SJCRH30 (cell line): ENCODE data around the gene CNNM3. TPM values are rescaled to one million over a fixed set of nuclear protein-coding genes. Genes with fewer than 3 reads are reported as not detected.
A peak's percentile ranks its signal among the peaks of the same experiment; 100 is the strongest.

Source experiments
- DNase-seq, 2 experiments: peaks; one replicate each; pipeline ENCODE4 v3.0.0-alpha.2; 2015 to 2020
- H3K27ac ChIP-seq: fragments of 250-450 bp; sonication (Bioruptor Pico); 2 replicates; pipeline ENCODE4 v1.5.1; 2020; ENCODE audit warnings: mild to moderate bottlenecking, moderate library complexity
- H3K27me3 ChIP-seq: fragments of 250-450 bp; sonication (Bioruptor Pico); 2 replicates; pipeline ENCODE4 v1.5.1; 2020; ENCODE audit warnings: mild to moderate bottlenecking, moderate library complexity
- H3K36me3 ChIP-seq: fragments of 250-450 bp; sonication (Bioruptor Pico); 2 replicates; pipeline ENCODE4 v1.5.1; 2020; ENCODE audit warnings: mild to moderate bottlenecking, moderate library complexity
- H3K4me1 ChIP-seq: fragments of 250-450 bp; sonication (Bioruptor Pico); 2 replicates; pipeline ENCODE4 v1.5.1; 2020; ENCODE audit warnings: mild to moderate bottlenecking, moderate library complexity
- H3K4me3 ChIP-seq: fragments of 250-450 bp; sonication (Bioruptor Pico); 2 replicates; pipeline ENCODE4 v1.5.1; 2020; ENCODE audit warnings: mild to moderate bottlenecking, moderate library complexity
- H3K9me3 ChIP-seq: fragments of 250-450 bp; sonication (Bioruptor Pico); replicated peaks from 2 replicates; pipeline ENCODE4 v1.5.1; 2020; ENCODE audit warnings: mild to moderate bottlenecking, moderate library complexity
- total RNA-seq: library from RNA; depleted of rRNA; stranded (reverse); fragments of >200 nt; shearing (Covaris generic); gene quantifications from 2 replicates; pipeline ENCODE4 v1.2.3, GENCODE V29; 2014

CNNM3 gene
- total RNA-seq, 1 experiment from 2014 or later = 9.3 TPM

GRCh38 chr2:96806468-96807126, 9.5 kb upstream of the CNNM3 start:
- no peak overlapping the region for H3K27ac ChIP-seq
- H3K27me3 ChIP-seq = no peaks in the 10 kb centered on the region
- no peaks in the 10 kb centered on the region; the same call in 1 of the 2 replicates for H3K36me3 ChIP-seq
- H3K4me1 ChIP-seq = no peaks in the 10 kb centered on the region; the same call in 1 of the 2 replicates
- no peaks in the 10 kb centered on the region for H3K9me3 ChIP-seq
- no peak for DNase-seq
- no peak overlapping the region for H3K4me3 ChIP-seq

DNA sequence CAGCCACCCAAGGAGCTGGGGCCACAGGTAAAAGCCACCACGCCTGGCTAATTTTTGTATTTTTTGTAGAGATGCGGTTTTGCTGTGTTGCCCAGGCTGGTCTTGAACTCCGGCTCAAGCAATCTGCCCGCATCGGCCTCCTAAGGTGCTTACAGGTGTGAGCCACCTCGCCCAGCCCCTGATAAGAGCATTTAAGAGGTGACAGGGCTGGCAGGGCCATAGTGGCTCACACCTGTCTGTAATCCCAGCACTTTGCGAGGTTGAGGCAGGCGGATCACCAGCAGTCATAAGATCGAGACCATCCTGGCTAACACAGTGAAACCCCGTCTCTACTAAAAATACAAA, 9.0 kb upstream of the CNNM3 start:
- Histone ChIP-seq H3K36me3 (no peaks in the 10 kb centered on the region; the same call in 1 of the 2 replicates), H3K27me3 (no peaks in the 10 kb centered on the region), H3K9me3 (no peaks in the 10 kb centered on the region), H3K27ac (no peak overlapping the region), H3K4me1 (peaks cover 5% of the 10 kb centered on the region), H3K4me3 (no peak overlapping the region)
- no peak for DNase-seq

- Histone ChIP-seq H3K27ac (no peak overlapping the region), H3K36me3 (no peaks in the 10 kb centered on the region; the same call in 1 of the 2 replicates), H3K27me3 (no peaks in the 10 kb centered on the region), H3K9me3 (no peaks in the 10 kb centered on the region), H3K4me1 (peaks cover 5% of the 10 kb centered on the region), H3K4me3 (no peak overlapping the region)
- DNase-seq = no peak
Measured at GRCh38 chr2:96808176-96808837, 7.8 kb upstream of the CNNM3 start.

- no peak for DNase-seq
- Histone ChIP-seq H3K4me3 (no peak overlapping the region), H3K4me1 (peaks cover 5% of the 10 kb centered on the region), H3K27me3 (no peaks in the 10 kb centered on the region), H3K27ac (no peak overlapping the region), H3K36me3 (no peaks in the 10 kb centered on the region; the same call in 1 of the 2 replicates), H3K9me3 (no peaks in the 10 kb centered on the region)
Measured at GRCh38 chr2:96809216-96809882, 6.7 kb upstream of the CNNM3 start.

GRCh38 chr2:96809951-96810782, 5.9 kb upstream of the CNNM3 start:
- H3K4me3 ChIP-seq = no peak overlapping the region
- peaks cover 7% of the 10 kb centered on the region for H3K4me1 ChIP-seq
- no peaks in the 10 kb centered on the region for H3K27me3 ChIP-seq
- no peaks in the 10 kb centered on the region for H3K9me3 ChIP-seq
- DNase-seq = no peak
- no peaks in the 10 kb centered on the region for H3K36me3 ChIP-seq
- H3K27ac ChIP-seq = no peak overlapping the region

- Histone ChIP-seq H3K36me3 (no peaks in the 10 kb centered on the region), H3K27ac (no peak overlapping the region), H3K4me3 (no peak overlapping the region), H3K4me1 (peaks cover 7% of the 10 kb centered on the region), H3K9me3 (no peaks in the 10 kb centered on the region), H3K27me3 (no peaks in the 10 kb centered on the region)
- no peak for DNase-seq
Measured at GRCh38 chr2:96810783-96811192, 5.3 kb upstream of the CNNM3 start.

DNA sequence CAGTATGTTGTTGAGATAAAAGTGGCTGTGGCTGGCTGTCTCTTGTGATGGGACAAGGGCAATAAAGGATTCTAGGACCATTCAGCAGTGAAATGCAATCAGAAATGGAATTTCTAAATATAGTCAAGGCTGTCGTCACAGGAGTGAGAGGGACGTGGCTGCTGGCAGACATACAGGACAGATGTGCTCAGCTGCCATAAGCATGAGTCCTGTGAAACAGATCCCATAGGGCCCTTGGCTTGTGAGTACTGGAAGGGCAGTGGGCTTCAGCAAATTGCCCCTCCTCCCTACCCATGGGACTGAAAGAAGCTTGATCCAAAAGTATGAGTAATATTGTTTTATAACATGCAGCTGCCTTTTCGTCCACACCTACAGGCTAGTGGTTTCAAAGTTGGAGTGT, 4.2 kb upstream of the CNNM3 start:
- Histone ChIP-seq H3K4me3 (no peak overlapping the region), H3K4me1 (peaks cover 7% of the 10 kb centered on the region), H3K9me3 (no peaks in the 10 kb centered on the region), H3K27me3 (no peaks in the 10 kb centered on the region), H3K27ac (no peak overlapping the region), H3K36me3 (no peaks in the 10 kb centered on the region)
- peak in 1 of 2 experiments; percentile 28 for DNase-seq

- H3K4me1 ChIP-seq = peaks cover 12% of the 10 kb centered on the region
- no peaks in the 10 kb centered on the region for H3K27me3 ChIP-seq
- no peak for DNase-seq
- H3K9me3 ChIP-seq = no peaks in the 10 kb centered on the region
- H3K4me3 ChIP-seq = no peak overlapping the region
- H3K36me3 ChIP-seq = no peaks in the 10 kb centered on the region
- no peak overlapping the region for H3K27ac ChIP-seq
Measured at GRCh38 chr2:96813656-96814055, 2.4 kb upstream of the CNNM3 start.

DNA sequence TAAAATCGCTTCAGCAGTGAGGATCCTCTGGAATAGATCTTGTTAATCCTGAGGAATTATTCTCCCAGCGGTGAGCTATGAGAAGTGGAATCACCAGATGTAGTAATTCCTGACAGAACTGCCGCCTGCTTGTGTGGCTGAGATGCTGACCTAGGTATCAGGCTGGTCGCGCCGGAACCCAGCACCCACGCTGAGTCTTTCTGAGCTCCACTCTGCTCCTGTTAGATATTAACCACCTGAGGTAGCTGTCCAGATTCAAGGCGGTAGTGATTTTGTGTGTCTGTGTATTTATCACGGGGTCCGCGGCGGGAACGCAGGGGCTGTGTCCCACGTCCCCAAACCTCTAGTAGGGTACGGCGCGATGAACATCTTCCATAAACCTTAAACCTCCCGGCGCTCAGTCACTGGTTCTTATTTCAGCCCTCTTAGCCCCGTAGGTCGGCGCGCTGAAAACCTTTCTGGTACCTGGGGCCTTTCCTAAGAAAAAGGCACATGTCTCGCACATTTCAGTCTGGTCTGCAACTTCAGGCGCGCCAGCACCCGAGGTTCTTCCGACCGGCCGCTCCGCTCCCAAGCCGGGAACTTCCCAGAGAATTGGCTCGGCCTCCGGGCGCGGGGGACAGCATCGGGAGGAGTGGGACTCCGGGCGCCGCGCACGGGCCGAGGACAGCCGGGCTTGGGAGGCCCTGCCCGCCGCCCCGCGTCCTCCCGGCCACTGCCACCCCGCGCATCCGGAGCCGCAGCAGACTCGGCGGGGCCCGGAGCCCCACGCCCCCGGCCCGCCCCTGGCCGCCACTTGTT, 542 bp upstream of the CNNM3 start:
- peaks cover 12% of the 10 kb centered on the region for H3K4me1 ChIP-seq
- DNase-seq = peak in 1 of 2 experiments; percentile 37
- H3K27ac ChIP-seq = no peak overlapping the region
- H3K27me3 ChIP-seq = no peaks in the 10 kb centered on the region
- H3K9me3 ChIP-seq = no peaks in the 10 kb centered on the region
- no peaks in the 10 kb centered on the region for H3K36me3 ChIP-seq
- peak overlapping the region; percentile 89 for H3K4me3 ChIP-seq

DNA sequence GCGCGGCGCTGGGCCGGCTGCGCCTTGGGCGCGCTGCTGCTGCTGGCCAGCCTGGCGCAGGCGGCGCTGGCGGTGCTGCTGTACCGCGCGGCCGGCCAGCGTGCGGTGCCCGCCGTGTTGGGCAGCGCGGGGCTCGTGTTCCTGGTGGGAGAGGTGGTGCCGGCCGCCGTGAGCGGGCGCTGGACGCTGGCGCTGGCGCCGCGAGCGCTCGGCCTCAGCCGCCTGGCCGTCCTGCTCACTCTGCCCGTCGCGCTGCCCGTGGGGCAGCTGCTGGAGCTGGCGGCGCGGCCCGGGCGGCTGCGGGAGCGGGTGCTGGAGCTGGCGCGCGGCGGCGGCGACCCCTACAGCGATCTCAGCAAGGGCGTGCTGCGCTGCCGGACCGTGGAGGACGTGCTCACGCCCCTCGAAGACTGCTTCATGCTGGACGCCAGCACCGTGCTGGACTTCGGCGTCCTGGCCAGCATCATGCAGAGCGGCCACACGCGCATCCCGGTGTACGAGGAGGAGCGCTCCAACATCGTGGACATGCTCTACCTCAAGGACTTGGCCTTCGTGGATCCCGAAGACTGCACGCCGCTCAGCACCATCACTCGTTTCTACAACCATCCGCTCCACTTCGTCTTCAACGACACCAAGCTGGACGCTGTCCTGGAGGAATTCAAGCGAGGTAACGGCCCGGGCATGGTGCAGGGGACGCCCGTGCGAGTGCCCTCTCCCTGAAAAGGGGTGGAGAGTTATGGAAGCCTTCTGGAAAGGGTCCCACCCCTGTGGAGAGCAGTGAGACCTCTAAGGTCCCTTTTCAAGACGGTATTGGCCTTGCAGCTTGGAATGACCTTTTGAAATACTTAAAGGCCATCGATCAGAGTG, 1.0 kb downstream of the CNNM3 start:
- peak overlapping the region; percentile 89 for H3K4me3 ChIP-seq
- peak; percentile 43 to 44 for DNase-seq
- H3K27ac ChIP-seq = no peak overlapping the region
- H3K27me3 ChIP-seq = no peaks in the 10 kb centered on the region
- peaks cover 7% of the 10 kb centered on the region; the same call in 1 of the 2 replicates for H3K4me1 ChIP-seq
- H3K36me3 ChIP-seq = no peaks in the 10 kb centered on the region
- H3K9me3 ChIP-seq = no peaks in the 10 kb centered on the region

DNA sequence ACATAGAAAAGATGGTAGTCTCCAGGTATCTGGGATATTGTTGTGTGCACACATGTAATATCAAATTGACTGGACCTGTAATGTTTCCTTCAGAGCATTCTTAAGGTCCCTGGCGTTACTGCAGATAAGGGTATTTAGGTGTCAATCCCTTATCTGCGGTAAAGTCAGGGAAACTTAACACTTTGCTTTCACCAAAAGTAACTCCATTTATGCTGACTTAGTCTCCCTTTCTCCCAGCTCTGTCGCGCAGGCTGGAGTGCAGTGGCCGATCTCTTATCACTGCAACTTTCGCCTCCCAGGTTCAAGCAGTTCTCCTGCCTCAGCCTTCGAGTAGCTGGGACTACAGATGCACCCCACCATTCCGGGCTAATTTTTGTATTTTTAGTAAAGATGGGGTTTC, 1.8 kb downstream of the CNNM3 start:
- peaks cover 7% of the 10 kb centered on the region; the same call in 1 of the 2 replicates for H3K4me1 ChIP-seq
- no peak for DNase-seq
- no peak overlapping the region for H3K4me3 ChIP-seq

GRCh38 chr2:96819128-96819875, 3.2 kb downstream of the CNNM3 start:
- DNase-seq = no peak
- Histone ChIP-seq H3K4me1 (peaks cover 7% of the 10 kb centered on the region; the same call in 1 of the 2 replicates), H3K9me3 (no peaks in the 10 kb centered on the region), H3K4me3 (no peak overlapping the region), H3K27ac (no peak overlapping the region), H3K36me3 (no peaks in the 10 kb centered on the region), H3K27me3 (no peaks in the 10 kb centered on the region)

More for the DNA sequence above, 1.8 kb downstream of the CNNM3 start:
- Histone ChIP-seq H3K9me3 (no peaks in the 10 kb centered on the region), H3K36me3 (no peaks in the 10 kb centered on the region), H3K27me3 (no peaks in the 10 kb centered on the region), H3K27ac (no peak overlapping the region)
